HG03135 (cell line): ENCODE results near the gene BTLA.
"Not testable (repeated sequence)": the region's sequence is repeated elsewhere in the genome, so short reads cannot be mapped to it uniquely, and the experiment has no call there.

Source experiments
- ATAC-seq: cut with Tn5 transposase; IDR thresholded peaks from one replicate; pipeline ENCODE4 v1.9.1; 2021; ENCODE audit warnings: mild to moderate bottlenecking, moderate library complexity; ENCODE audit not compliant: unreplicated experiment

BTLA gene

GRCh38 chr3:112456147-112456546 lies 43.1 kb downstream of the BTLA start:
- no peak for ATAC-seq

GRCh38 chr3:112448939-112449338 lies 50.3 kb downstream of the BTLA start:
- no peak for ATAC-seq

GRCh38 chr3:112446343-112446742 lies 52.9 kb downstream of the BTLA start:
- ATAC-seq: no peak

- no peak for ATAC-seq
Observed at GRCh38 chr3:112445839-112446238, 53.4 kb downstream of the BTLA start.

GRCh38 chr3:112437146-112438022 lies 61.9 kb downstream of the BTLA start:
- ATAC-seq: no peak

DNA sequence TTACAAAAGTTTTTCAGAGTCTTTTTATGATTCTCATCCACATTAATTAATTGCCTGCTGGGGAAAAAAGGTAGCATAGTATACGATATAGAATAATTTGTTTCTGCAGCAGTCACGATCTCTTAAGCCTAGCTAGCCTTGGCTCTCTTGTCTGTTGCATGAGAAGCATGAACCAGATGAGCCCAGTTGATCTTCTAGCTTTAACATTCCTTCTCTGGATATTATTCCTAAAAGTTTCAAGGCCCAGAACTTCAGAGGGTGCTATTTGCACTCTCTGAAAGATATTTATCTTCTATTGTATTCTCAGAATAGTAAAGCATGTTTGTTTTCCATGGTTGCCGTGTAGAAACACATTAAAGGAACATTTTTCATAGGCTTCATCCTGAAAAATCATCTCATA lies 69.3 kb downstream of the BTLA start:
- no peak for ATAC-seq

DNA sequence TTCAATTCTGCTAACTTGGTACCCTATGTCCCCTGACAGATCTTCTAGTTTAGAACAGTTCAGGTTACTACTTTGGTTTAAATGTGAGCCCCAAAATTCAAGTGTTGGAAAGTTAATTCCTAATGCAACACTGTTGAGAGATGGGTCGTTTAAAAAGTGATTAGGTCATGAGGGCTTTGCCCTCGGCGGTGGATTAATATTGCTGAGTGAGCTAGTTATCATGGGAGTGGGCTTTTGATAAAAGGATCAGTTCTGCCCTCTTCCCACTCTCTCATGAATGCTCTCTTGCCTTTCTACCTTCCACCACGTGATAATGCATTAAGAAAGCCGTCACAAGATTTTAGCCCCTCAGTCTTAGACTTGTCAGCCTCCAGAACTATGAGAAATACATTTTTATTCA lies 72.1 kb downstream of the BTLA start:
- no peak for ATAC-seq

DNA sequence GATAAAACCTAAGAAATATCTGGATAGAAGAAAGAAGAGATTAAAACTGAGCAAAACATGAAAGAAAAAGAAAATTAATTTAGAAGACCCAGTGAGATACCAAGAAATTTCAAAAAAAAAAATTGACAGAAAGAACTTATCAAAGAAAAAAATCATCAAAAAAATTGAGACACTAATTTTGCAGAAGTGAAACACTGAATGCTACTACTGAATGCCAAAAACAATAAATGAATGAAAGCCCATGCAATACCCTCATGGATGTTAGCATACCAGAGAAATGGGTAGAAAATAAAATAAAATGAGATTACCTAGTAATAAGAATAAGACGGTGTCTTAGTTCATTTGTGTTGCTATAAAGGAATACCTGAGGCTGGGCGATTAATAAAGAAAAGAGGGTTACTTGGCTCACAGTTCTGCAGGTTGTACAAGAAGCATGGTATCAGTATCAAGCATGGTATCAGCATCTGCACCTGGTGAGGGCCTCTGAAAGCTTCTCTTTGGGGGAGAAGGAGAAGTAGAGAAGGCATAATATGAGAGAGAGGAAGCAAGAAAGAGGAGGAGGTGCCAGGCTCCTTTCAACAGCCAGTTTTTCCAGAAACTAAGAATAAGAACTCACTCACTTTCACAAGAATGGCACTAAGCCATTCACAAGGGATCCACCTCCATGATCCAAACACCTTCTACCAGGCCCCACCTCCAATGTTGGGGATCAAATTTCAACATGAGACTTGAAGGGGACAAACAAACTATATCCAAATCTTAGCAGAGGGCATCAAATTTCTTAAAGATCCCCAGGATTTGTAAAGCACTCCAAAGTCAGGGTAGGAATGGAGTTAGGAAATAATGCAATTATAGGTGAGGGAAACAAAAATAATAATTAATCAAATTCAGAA lies 73.2 kb downstream of the BTLA start:
- ATAC-seq: peak; percentile 63

DNA sequence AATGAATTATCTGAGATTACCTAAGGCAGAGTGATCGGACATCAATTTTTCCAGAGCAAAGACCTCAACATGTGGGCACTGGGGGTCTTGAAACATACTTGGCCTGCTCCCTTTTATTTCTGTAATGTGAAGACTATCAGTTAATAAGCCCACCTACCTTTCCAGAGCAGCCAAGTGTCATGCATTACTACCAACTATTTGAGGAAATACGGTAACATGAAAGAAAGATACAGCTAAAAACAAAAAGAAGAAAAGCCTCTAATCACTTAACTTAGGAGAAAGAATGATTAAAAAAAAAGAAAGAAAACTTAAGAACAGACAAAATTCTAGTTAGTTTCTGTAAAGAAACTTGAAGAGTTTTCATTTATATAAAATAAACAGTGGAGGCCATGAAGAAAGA lies 73.9 kb downstream of the BTLA start:
- no peak for ATAC-seq

- no peak for ATAC-seq
Observed at GRCh38 chr3:112424394-112424793, 74.9 kb downstream of the BTLA start.

DNA sequence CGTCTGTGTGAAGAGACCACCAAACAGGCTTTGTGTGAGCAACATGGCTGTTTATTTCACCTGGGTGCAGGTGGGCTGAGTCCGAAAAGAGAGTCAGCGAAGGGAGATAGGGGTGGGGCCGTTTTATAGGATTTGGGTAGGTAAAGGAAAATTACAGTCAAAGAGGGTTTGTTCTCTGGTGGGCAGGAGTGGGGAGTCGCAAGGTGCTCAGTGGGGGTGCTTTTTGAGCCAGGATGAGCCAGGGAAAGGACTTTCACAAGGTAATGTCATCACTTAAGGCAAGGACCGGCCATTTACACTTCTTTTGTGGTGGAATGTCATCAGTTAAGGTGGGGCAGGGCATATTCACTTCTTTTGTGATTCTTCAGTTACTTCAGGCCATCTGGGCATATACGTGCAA lies 76.4 kb downstream of the BTLA start:
- ATAC-seq: not testable (repeated sequence)

DNA sequence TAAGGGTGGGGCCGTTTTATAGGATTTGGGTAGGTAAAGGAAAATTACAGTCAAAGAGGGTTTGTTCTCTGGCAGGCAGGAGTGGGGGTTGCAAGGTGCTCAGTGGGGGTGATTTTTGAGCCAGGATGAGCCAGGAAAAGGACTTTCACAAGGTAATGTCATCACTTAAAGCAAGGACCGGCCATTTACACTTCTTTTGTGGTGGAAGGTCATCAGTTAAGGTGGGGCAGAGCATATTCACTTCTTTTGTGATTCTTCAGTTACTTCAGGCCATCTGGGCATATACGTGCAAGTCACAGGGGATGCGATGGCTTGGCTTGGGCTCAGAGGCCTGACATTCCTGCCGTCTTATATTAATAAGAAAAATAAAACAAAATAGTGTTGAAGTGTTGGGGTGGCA lies 80.7 kb downstream of the BTLA start:
- not testable (repeated sequence) for ATAC-seq

DNA sequence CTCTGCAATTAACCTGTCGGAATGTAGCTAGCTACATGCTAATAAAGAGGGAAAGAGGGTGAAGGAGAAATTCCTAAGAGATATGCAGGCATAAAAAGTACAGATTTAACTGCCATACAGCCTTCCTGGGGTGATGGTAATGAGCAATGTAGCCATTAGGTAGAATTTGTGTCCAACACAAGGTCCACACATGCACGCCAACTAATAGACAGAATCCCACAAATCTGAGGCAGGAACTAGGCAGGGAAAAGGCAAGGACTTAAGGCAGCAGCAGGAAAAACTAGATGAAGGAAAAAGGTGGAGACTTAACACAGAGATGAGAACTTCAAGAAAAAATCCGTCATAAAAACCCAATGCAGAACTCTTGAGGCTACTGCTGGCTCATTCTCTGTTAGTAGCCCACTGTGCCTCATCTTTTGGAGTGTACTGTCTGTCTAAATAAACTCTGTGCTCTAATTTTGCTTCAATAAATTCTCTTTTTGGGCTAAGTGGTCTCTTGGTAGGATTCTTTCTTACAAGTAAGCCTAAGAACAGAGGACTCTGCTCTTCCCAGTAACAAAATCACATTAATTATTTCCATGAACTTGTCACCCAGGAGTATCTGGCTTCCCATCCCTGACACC lies 81.5 kb downstream of the BTLA start:
- no peak for ATAC-seq

- ATAC-seq: no peak
Observed at GRCh38 chr3:112416391-112417212, 82.7 kb downstream of the BTLA start.

DNA sequence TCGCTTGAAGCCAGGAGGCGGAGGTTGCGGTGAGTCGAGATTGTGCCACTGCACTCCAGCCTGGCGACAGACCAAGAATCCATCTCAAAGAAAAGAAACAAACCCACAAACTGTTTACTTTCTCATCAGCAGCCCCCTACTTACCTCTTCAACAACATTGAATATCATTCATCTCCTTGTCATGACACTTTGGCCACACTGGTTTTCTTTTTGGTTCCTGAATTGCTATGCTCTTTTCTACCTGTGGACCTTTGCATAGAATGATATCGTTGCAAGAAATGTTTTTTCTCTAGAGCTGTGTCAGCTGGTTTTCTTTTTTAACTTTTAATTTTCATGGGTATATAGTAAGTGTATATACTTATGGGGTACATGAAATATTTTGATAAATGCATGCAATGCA lies 83.9 kb downstream of the BTLA start:
- ATAC-seq: no peak
